Dedifferentiated amniotic fluid mesenchymal stem cell (primary cell): ENCODE results near the gene ANKRD33B.
"Not testable (repeated sequence)": the region's sequence is repeated elsewhere in the genome, so short reads cannot be mapped to it uniquely, and the experiment has no call there.

ENCODE experiments used
- DNase-seq: peaks from one replicate; pipeline ENCODE4 v3.0.0-alpha.2; 2016; ENCODE audit errors: extremely low spot score

ANKRD33B gene

GRCh38 chr5:10655972-10656830, 92.3 kb downstream of the ANKRD33B start:
- DNase-seq, result no peak

DNA sequence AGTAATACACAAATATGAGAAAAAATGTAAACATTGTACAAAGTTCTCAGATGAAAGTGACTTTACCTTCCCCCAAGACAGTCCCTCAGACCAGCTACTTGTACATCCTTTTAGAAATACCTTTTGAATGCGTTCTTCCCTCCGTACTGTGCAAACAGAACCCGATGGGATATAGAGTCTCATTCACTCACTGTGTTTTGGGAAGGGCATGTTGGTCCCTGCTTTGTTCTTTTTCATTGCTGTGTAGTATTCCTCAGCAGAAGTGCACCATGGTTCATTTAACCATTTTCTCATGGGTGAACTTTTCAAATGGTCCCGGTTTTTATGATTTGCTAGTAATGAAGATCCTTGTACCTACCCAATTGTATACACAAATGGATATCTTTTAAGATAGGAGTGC, 94.4 kb downstream of the ANKRD33B start:
- no peak for DNase-seq

- no peak for DNase-seq
Observed at GRCh38 chr5:10660135-10660534, 96.3 kb downstream of the ANKRD33B start.

DNA sequence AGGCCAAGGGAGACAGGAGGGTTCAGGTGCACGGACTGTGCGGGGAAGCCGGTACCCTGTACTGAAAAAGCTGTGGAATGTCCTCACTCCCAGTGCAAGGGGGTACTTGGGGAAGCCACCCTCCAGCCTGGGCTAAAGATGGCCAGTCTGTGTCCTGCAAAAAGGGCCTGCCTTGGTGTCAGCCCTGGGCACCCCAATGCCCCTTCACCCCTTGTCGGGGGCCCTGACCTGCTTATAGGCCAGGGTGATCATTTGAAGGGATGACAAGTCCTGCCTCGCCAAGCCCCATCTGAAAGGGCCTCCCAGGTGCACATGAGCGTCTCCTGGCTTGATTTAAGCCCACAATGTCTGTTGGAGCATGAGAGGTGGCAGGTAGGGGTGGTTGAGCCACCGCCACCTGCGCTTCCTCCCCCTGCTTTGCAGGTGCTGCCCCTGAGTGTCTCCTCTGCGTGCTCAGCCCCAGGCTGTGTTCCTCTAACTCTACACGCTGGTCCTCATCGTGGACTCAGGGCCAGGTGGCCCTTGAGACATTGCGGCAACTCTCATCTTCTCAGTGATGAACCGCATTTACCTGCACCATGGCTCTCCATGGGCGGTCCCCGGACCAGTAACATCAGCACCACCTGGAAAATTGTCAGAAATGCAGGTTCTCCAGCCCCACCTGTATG, 97.0 kb downstream of the ANKRD33B start:
- no peak for DNase-seq

GRCh38 chr5:10661401-10661800, 97.5 kb downstream of the ANKRD33B start:
- DNase-seq, result no peak

DNA sequence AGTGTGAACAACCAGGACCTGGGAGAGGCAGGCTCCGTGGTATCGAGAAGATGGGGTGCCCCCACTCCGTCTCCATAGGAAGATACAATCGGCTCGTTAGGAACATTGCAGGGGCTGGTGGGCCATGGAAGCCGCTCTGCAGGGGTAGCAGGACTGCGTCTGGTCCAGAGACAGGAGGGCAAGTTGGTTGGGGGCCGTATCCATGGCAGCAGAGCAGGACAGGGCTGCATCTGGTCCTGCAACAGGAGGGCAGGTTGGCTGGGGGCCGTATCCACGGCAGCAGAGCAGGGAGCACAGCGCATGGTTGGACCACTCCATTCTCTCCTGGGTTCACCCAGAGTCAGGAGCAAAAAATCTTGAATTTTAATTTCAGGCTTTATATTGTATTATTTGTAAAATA, 98.2 kb downstream of the ANKRD33B start:
- no peak for DNase-seq

DNA sequence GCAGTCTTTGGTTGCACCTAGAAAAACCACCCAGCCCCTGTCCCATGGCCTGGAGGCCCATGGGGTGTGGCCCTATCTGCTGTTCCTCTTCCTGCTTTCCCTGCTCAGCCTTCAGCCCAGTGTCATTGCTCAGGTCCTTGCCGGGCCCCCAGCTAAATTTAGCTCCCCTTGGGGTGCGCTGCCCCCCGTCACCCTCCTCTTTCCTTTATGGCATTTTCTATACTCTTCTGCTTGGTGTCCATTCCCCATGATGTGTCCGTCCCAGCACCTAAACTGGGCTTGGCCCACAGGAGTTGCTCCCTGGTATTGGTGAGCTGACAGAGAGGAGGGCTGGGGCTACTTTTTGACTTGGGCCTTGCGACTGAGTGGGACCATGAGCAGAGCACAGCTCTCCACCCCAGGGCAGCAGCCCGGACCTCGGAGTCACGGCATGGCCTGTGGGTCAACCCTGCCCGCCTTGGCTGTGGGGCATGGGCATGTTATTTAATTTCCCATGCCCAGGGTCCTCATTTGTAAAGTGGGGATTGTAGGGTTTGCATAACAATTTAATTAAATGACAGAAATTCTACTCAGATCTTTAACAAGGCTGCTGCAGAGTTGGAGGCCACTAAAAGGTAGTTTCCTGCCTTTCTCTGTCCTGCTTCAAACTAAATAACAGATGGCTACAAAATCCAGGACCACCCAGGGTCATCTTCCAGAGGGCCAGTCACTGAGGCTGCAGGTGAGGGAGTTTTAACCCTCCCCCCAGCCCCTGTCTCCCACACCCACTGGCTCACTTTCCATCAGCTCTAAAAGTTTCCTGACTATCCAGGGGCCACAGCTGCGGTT, 99.0 kb downstream of the ANKRD33B start:
- DNase-seq, result no peak

- no peak for DNase-seq
Observed at GRCh38 chr5:10663489-10664179, 99.8 kb downstream of the ANKRD33B start.

GRCh38 chr5:10664180-10664769, 100.4 kb downstream of the ANKRD33B start:
- not testable (repeated sequence) for DNase-seq

DNA sequence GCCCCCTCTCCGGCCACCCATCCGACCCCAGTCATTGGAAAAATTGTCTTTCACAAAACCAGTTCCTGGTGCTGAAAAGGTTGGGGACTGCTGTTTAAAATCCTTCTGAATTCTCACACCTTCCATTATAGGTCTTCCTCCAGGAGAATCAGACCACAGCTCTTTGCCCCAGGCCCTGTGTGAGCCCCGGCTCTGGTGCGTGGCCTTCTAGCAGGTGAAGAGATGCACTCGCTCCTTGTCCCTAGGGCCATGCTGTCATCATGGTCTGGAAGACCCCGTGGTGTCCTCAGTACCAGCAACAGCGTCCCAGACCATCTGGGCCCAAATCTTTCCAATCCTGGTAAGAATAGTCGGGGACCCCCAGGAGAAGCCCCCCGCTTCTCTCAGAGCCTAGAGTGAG, 101.9 kb downstream of the ANKRD33B start:
- no peak for DNase-seq

GRCh38 chr5:10666531-10667299, 102.8 kb downstream of the ANKRD33B start:
- DNase-seq, result no peak

GRCh38 chr5:10667431-10668057, 103.7 kb downstream of the ANKRD33B start:
- DNase-seq, result no peak

- no peak for DNase-seq
Observed at GRCh38 chr5:10668697-10669096, 104.8 kb downstream of the ANKRD33B start.

DNA sequence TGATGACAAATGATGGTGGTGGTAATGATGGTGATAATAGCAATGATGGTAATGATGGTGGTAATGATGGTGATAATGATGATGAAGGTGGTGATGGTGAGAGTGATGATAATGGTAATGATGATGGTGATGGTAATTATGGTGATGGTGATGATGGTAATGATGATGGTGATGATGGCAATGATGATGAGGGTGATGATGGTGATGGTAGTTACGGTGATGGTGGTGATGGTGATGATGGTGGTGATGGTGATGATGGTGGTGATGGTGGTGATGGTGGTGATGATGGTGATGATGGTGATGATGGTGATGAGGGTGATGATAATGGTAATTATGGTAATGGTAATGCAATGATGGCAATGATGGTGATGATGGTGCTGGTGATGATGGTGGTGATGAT, 106.1 kb downstream of the ANKRD33B start:
- no peak for DNase-seq

GRCh38 chr5:10671041-10672008, 107.5 kb downstream of the ANKRD33B start:
- DNase-seq, result no peak

- no peak for DNase-seq
Observed at GRCh38 chr5:10672146-10673016, 108.5 kb downstream of the ANKRD33B start.

- no peak for DNase-seq
Observed at GRCh38 chr5:10673017-10673389, 109.1 kb downstream of the ANKRD33B start.

DNA sequence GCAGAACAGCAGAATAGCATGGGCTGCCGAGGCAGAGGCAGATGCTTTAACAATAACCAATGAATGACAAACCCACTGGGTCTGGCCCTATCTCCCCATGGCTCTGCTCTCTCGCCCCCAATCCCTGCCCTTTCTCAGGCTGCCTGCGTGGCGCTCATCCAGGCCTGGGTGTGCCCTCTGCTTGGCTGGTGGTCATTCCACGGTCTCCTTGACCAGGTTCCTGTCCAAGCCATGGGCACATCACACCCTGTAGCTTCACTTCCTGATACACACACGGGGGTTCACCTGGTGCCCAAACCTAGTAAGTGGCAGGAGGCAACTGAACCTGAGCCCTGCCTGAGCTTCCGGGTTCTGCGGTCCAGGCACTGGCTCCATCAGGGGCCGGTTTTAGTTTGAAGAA, 109.5 kb downstream of the ANKRD33B start:
- DNase-seq, result no peak
